NCI-H146 treated with DMSO at 0.1 percent for 48 hours (cell line): ENCODE data around the gene ZNG1B.
"Not testable (repeated sequence)": the region's sequence is repeated elsewhere in the genome, so short reads cannot be mapped to it uniquely, and the experiment has no call there.

Experiments used
- DNase-seq: peaks from one replicate; lab custom pipeline; 2025; ENCODE audit not compliant: unreplicated experiment; lab: John Stamatoyannopoulos, UW

Gene ZNG1B

DNA sequence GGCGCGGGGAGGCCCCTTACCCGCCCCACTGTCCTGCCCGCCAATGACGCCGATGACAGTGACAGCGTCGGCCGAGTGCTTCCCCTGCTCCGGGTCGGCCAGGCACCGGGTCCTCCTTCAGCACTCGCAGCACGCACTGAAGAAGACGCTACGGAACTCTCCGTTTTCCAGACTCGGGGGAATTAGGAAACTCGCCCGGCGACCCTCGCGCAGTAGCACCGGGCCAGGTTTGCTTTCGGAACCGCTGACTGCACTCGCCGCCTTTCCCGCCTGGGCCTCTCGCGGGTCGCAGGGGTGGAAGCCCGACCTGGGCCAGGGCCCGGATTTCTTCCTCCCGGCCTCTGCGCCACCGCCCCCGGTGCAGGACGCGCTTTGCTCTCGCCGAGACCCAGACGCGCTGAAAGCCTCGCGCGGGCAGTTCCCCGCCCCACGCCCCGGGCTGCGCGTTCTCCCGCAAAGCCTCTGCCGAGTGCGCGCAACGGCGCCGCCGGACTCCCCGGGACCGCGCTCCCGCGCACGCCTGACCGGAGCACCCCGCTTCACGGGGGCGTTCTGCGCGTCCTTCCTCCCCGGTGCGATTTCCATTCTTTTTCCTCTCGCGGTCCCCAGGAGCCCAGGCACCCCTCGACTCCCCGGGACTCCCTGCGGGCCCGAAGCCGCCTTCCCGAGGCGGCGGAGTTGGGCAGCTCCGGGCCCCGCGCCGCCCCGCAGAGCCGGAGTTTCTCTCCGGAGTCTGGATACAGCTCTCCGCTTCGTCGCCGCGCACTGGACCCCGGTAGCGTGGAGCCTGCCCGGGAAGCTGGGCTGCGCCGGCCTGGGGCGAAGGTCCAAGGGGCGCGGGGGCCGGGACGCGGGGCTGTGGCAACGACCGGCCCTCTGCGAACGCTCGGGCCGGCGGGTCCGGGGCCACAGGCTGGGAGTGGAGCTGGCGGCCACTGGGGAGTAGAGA lies 65.9 kb downstream of the ZNG1B start:
- DNase-seq, result not testable (repeated sequence)

DNA sequence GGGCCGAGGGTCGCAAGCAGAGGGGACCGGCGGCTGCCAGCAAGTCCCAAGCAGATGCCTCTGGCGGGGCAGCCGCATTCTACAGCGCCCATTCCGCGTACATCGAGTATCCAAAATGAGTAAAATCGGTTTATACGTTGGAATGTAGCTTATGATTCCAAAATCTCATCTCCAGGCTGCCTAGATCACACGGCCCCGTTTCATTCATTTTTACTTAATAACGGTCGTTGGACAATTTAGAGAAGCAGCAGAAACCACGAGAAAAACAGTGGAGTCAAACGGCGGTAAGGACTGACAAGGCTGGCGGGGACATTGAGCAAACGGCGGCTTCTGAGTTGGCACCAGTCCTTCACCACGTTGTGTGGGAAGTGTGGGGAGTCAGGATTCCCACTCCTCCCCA lies 66.6 kb downstream of the ZNG1B start:
- not testable (repeated sequence) for DNase-seq

DNA sequence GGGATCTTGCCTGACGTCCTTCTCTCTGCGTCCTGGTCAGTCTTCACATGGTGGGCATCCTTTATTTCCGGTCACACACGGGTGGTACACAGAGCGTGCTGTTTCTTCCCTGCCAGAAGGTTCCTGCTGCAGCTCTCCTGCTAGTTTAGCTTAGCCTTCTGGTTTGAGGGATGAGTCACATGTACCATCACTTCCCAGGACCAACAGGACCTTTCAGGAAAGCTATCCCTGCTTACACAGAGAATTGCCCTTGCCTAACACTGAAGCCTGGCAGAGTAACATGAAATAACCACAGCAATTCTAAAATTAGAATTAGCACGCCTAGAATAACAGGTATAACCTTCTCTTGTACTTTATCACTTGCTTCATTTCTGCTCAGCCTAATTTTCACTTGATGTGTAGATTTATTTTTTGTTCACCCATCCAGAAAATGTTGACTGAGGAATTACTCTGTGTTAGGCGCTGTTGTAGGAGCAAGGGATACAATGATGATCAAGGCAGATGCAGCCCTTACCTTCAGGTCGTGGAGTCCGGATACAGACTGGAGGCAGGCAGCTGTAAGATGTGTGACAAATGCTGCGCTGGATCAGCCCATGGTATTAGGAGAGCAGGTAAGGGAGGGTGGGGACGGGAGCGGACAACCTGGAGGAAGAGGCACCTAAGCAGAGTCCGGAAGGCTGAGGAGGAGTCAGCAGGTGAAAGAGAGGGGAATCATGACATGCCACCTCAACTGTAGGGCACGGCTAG lies 70.1 kb downstream of the ZNG1B start:
- DNase-seq, result not testable (repeated sequence)

DNA sequence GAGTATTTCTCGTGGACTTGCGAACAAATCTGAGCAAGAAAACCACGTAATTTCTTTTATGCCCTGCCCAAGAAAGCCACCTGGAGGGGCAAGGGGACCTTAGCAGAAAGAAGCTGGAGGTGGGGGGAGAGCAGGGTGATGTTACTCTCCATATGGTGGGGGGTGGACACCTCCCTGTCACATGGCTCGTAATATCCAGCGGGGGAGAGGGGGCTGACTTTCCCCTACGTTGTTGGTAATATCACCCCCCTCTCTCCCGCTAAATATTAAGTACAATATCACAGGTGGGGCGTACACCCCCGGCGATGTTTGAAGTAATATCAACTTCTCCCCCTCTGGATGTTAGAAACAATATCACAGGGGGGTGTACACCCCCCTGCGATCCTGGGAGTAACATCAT lies 70.7 kb downstream of the ZNG1B start:
- DNase-seq, result not testable (repeated sequence)

DNA sequence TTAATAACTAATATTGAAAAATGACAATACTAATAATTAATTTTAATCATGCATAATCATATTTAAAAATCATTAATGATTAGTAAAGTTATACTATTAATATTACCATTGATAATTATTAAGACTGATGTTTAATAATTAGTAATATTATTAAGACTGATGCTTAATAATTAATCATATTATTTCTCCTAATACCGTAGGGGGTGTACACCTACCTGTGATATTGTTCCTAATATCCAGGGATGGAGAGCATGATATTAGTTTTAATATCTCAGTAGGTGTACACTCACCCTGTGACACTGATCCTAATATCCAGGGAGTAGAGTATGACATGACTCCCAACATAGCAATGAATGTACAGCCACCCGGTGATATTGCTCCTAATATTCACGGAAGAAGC lies 73.4 kb downstream of the ZNG1B start:
- DNase-seq, result not testable (repeated sequence)

DNA sequence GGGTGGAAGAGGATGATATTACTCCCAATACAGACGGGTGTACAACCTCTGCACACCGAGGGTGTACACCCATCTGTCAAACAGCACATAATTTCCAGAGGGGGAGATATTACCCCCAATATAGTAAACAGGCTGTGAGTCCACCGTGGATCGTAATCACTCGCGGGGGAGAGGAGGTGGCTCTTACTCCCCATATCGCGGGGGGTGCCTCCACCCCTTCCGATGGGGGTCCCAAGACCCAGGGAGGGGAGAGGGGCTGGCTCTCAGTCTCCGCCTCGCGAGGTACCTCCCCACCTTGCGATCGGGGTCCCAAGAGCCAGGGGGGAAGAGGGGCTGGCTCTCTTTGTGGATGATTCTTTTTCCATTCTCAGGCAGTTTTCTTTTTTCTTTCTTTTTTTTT lies 74.4 kb downstream of the ZNG1B start:
- not testable (repeated sequence) for DNase-seq

DNA sequence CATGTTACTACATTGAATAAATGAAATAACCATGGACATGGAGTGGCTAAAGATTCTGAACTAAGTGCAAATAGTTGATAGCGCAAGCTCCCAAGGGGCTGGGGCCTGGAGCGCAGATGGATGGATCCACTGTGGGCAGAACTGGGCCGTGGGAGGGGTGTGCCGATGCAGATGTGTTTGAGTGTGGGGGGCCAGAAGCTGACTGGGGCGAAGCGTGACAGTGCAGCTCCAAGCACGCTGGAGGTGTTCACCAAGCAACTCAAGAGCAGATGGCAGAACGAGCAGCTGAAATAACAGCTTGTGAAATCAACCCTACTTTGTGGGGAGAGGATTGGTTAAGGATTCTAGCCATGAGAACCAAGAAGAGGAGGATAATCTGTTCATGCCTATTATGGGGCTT lies 78.0 kb downstream of the ZNG1B start:
- DNase-seq, result not testable (repeated sequence)

DNA sequence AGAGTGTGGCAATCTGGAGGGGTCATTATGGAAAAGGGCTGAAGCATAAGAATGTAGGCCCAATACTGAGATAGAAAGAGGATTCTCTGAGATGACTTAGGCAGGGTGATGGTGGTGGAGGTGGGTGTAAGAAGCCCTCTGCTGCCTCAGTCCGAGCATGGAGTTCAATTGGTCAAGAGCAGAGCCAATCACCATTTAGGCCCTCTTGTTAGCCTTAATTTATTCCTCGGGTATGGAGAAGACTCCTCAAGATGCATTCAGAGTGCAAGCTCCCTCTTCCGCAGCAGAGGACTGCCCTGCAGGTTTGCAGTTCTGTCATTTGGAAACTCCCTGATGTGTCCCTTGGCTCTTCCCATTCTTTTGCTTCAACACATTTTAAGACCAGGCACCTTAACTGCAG lies 78.5 kb downstream of the ZNG1B start:
- DNase-seq, result not testable (repeated sequence)

DNA sequence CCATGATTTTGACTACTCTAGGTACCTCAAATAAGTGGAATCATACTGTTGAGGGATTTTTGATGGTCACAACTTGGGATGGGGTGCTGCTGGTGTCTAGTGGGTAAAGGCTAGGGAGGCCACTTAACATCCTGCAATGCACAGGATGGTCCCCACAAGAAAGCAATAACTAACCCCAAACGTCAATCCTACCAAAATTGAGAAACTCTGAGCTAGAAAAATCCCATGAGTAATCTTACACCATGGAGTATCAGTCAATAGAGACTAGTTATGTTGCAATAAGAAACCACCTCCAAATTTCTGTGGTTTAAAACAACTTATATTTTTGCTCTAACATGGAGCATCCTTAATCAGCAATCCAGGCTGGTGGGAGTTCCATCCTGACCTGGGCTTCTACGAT lies 79.5 kb downstream of the ZNG1B start:
- not testable (repeated sequence) for DNase-seq

DNA sequence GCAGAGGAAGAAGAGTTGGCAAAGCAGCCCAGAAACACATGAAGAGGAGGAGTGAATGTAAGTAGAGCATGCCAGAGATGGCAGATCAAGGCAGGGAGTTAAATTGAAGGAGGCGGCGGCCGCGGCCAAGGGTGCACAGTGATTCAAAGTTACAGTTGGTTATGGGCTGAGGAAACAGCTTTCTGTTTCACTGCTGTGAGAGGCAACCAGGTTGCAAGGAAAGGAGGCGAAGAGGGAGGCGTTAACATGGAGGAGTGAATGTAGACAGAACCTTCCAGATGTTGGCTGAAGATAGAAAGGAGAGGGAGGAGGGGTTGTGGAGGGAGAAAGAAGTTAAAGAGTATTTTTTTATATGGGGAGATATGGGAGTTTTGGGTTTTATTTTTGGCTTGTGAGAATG lies 83.3 kb downstream of the ZNG1B start:
- not testable (repeated sequence) for DNase-seq

DNA sequence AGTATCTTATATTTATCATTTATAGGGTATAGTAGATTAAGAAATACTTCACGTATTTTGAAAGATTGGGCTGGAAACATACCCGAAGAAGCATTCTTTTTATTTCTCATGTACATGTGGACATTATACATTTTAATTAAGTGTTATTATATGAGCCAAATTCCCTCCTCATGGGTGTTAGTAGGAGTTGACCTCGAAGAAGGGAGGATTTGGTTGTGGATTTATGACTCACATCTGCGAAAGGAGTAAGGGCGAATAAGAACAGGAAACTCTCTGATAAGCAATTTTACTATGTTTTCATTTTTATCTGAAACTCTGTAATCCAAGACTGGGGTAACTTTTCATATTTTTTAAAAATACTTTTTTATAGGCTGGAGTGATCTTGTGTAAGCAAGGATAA lies 84.0 kb downstream of the ZNG1B start:
- not testable (repeated sequence) for DNase-seq

DNA sequence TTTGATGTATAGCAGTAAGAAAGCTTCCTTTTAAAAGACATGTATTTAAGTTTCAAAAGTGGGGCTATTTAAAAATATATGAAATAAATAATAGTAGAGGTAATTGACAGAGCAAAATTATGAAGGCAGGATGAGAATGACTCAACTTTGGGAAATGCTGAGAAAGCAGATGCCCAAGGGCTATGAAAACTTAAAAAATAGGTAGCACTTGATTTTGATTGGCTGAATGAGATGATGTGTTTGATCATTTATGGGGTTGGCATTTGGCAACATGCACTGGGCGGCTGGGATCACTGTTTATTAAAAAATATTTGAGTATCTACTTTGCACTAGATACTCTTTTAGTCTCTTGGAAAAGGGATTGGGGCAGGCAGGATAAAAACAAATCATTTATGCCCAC lies 87.5 kb downstream of the ZNG1B start:
- DNase-seq, result not testable (repeated sequence)

DNA sequence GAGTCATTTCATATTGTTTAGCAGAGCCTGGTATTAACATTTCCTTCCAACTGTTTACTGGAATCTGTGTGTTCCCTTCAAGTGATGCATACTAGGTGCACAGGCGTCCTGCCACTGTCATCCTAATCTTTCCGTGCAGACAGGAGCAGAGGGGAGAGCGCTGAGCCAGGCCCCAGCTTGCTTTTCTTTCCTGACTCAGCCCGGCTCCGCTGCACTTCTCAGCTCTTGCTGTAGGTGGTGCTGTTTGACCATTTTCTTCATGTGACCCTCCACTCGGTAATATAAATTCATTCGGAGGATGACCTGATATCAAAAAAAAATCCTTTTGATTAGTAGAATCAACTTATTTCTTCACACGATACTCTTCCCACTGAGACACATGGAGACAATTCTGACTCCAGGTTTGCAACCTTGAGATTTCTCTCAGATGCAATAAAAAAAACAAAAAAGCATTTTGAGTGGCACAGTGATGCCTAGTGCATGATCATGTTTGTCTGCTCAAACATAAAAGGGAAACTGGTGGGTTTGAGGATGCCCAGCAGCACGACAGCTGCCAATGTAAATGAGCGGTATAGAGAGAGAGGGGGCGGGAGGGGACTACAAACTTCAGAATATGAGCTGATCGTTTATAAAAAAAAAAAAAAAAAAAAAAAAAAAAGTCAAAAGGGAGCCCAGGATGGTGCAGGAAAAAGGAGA lies 90.0 kb downstream of the ZNG1B start:
- DNase-seq, result not testable (repeated sequence)

DNA sequence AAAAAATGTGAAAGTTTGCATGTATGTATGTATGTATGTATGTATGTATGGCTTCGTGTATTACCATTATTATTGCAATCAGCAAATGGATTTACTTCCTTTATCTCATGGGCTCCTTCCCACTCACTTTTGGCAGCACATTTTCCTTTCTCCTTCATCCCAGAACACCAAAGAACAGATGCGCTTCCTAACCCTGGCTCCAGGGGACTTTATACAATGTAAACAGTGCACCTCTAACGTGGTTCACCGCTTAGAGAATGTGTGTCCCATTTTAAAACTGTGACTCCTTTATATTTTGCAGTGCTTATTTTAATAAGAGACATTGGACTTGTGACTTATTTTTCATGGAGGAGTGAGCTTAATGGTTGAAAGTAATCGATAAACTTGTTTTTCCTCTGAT lies 90.6 kb downstream of the ZNG1B start:
- not testable (repeated sequence) for DNase-seq

DNA sequence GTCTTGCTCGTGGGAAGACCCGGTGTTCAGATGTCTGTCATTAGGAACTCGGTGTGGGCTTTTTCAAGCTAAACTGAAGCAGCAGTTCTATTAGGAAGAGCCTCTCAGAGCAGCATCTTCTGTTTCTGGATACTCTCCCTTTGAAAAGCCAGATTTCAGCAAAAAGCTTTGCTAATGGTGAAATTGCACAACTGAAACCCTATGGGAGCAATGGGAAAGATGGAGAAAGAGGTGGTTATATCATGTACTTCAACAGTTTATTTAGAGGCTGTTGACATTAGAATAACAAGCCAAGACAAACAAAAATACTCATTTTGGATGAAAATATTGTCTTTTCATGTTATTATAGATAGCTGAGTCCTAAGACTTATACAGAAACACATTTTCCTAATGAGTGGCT lies 91.4 kb downstream of the ZNG1B start:
- DNase-seq, result not testable (repeated sequence)

DNA sequence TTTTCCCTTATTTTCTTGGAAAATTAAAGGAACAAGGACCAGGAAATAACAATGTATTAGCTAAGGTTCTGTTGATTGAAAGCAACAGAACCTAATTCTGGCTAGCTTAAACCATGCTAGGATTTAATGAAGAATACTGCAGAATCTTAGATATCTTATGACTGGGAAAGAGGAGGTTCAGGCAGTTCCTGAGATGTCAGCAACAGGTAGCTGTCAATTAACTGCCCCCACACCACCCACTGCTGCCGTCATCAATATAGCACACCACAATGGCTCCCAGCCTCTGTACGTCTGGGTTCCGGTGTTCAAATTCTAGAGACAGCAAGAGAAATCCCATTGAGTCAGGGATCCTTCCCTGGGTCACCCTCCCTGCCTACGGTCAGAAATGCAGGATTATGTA lies 95.5 kb downstream of the ZNG1B start:
- not testable (repeated sequence) for DNase-seq

DNA sequence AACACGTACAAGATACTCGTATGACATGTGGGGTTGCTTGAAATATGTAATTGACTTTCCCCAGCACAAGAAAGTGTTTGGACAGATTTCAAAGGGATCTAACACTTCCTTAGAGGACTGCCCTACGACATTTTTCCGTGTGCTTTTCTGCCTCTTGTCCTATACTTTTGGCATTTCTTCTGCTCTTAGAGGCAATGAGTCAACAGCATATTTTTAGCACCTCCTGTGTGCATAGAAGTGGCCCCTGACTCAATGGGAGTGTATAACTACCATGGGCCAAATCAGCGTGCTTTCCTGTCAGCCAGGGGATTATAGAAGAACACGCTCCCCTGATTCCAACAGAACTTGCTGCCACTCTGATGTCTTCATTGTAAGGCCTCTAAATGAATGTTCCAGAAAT lies 99.1 kb downstream of the ZNG1B start:
- DNase-seq, result not testable (repeated sequence)

DNA sequence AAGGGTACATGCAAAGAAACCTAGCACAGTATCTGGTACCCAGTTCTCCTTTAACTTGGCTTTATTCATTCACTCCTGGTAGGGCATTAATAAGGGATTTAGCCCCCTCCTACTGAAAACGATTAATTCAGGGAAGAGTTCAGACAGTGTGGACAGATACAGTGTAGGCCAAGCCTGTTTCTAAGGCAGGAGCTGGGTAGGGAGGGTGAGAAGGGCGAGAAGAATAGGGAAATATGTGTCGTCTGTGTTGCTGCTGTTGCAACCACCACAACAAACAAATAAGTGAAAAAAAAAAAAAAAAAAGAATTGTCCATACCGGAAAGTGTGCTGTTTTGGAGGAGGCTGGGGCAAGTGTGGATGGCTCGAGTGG lies 103.3 kb downstream of the ZNG1B start:
- DNase-seq, result not testable (repeated sequence)

DNA sequence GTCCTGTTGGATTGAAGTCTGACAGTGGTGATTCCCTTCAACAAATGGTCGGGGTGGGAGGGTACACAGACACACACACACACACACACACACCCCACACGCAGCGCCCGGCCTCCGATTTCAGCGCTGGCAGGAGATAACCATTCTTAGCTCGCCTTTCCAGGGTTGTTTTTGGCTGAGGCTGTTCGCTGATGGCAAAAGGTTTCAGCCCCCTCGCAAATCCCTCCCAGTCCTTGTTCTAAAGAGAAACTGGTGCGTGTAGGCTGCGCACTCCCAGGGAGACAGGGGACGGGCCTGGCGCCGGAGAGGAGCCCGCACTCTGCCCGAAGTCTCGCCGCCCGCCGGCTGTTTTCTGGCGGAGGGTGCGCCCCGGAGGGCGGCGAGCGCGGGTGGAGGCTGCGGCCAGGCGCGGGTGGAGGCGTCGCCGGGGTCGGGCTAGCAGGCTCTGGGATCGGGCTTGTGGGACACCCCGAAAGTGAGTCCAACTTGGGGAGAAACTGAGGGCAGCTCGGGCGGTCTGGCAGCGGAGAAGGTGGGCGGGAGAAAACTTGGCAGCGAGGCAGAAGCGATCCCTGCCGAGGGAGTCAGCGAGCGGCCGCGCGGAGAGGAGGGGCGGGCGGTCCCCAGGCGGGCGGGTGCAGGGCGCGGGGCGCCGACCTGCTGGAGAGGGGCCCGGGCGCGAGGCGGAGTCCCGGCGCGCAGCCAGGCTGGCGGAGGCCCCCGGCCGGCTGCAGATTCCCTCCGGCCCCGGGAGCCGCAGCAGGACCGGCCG lies 103.9 kb downstream of the ZNG1B start:
- not testable (repeated sequence) for DNase-seq

DNA sequence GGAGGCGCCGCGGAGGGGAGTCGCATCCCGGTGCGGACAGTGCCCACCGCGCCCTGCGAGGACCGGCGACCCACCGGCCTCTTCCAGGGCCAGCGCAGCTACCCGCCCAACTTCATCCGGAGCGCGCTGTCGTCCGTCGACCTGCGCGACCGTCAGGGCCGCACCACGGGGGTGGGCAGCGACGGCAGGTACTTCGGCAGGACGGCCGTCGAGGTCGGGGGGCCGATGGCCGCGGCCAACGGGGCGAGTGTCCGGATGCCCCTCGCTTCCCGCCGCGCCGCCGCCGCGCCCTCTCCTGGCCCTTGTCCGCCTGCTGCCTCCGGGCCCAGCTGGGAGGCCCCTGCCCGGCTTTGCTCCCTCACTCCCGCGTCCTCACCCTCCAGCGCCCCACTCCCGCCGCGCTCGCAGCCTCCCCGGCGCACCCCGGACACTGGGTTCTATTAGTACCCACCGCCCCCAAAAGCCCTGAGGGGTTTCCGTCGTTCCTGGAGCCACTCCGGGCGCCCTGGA lies 104.5 kb downstream of the ZNG1B start:
- not testable (repeated sequence) for DNase-seq
